A673 (cell line): ENCODE measurements around the gene P2RX3. TPM values are rescaled to one million over a fixed set of nuclear protein-coding genes. Genes with fewer than 3 reads are reported as not detected.
"Not testable (repeated sequence)": the region's sequence is repeated elsewhere in the genome, so short reads cannot be mapped to it uniquely, and the experiment has no call there.

Experiments used
- BruUV-seq: library from RNA; stranded (reverse); fragments of 400-500 nt; replicated peaks from 2 replicates; lab custom pipeline; 2021; lab: Mats Ljungman, UMichigan
- CTCF ChIA-PET: fragments of 300-600 bp; sonication (Branson Sonifier 250); formaldehyde crosslinking; loops from one replicate; lab custom pipeline; 2022; ENCODE audit warnings: antibody characterized with exemption; lab: Charles Lee
- POLR2A ChIA-PET: fragments of 300-600 bp; sonication (Branson Sonifier 250); formaldehyde crosslinking; loops from one replicate; lab custom pipeline; 2022; ENCODE audit warnings: antibody characterized with exemption; ENCODE audit not compliant: low non-redundant PET; lab: Charles Lee
- DNase-seq: peaks from one replicate; pipeline ENCODE4 v3.0.0-alpha.2; 2015; ENCODE audit warnings: low spot score
- H3K27ac ChIP-seq: fragments of 200-600 bp; sonication (generic); 2 replicates; pipeline ENCODE4 v1.5.1; 2016; ENCODE audit warnings: mixed run types, low read depth, mild to moderate bottlenecking, mixed read lengths, antibody characterized with exemption, low read length; ENCODE audit not compliant: poor library complexity, severe bottlenecking
- H3K27me3 ChIP-seq: fragments of 200-600 bp; sonication (generic); replicated peaks from 2 replicates; pipeline ENCODE4 v1.6.1; 2017; ENCODE audit warnings: mixed run types, low read depth, mild to moderate bottlenecking, mixed read lengths, antibody characterized with exemption, low read length; ENCODE audit not compliant: insufficient read depth, poor library complexity
- H3K36me3 ChIP-seq: fragments of 200-600 bp; sonication (generic); 2 replicates; pipeline ENCODE4 v1.6.1; 2016; ENCODE audit warnings: mixed run types, mild to moderate bottlenecking, mixed read lengths, antibody characterized with exemption, low read length; ENCODE audit not compliant: insufficient read depth, poor library complexity, severe bottlenecking
- H3K4me1 ChIP-seq: fragments of 200-600 bp; sonication (generic); 2 replicates; pipeline ENCODE4 v1.6.1; 2017; ENCODE audit warnings: mixed run types, mild to moderate bottlenecking, mixed read lengths, antibody characterized with exemption, low read length; ENCODE audit not compliant: insufficient read depth, poor library complexity, severe bottlenecking
- H3K4me3 ChIP-seq: fragments of 200-600 bp; sonication (generic); 2 replicates; pipeline ENCODE4 v1.5.1; 2016; ENCODE audit warnings: low read depth, mixed run types, mild to moderate bottlenecking, mixed read lengths, low read length; ENCODE audit not compliant: poor library complexity, severe bottlenecking
- H3K9me3 ChIP-seq: fragments of 200-600 bp; sonication (generic); 2 replicates; pipeline ENCODE4 v1.6.1; 2016; ENCODE audit warnings: mixed run types, low read depth, mild to moderate bottlenecking, mixed read lengths, antibody characterized with exemption, low read length; ENCODE audit not compliant: poor library complexity, severe bottlenecking
- CTCF ChIP-seq: fragments of 300-800, 200-600 bp; sonication (generic); conservative IDR thresholded peaks from 2 replicates; pipeline ENCODE4 v1.5.1; 2017; ENCODE audit warnings: low read depth, mild to moderate bottlenecking, antibody characterized with exemption, low read length, moderate library complexity, mixed read lengths
- EZH2 ChIP-seq: fragments of 200-600 bp; sonication (generic); IDR thresholded peaks from 2 replicates; pipeline ENCODE4 v1.6.1; 2017; ENCODE audit warnings: borderline replicate concordance, low read depth, mild to moderate bottlenecking, mixed read lengths, antibody characterized with exemption, low read length; ENCODE audit not compliant: poor library complexity, severe bottlenecking
- intact Hi-C: fragments of 100-400 bp; cut with micrococcal nuclease; formaldehyde crosslinking; loops from one replicate; pipeline ENCODE4 v1.10.0; 2022; ENCODE audit not compliant: unreplicated experiment
- total RNA-seq: library from RNA; stranded (reverse); gene quantifications from 2 replicates; pipeline ENCODE4 v1.2.3, GENCODE V29; 2021

P2RX3 gene
- total RNA-seq, 1 experiment from 2014 or later = not detected

GRCh38 chr11:57335023-57335342 is 3.2 kb upstream of the P2RX3 start:
- Histone ChIP-seq H3K27ac (peak overlapping the region; percentile 93), H3K9me3 (no peaks in the 10 kb centered on the region), H3K4me1 (peaks cover 11% of the 10 kb centered on the region), H3K36me3 (peaks cover 47% of the 10 kb centered on the region), H3K4me3 (peak overlapping the region; percentile 86), H3K27me3 (no peaks in the 10 kb centered on the region)
- intact Hi-C loops = loop anchor here (1.0 to 5.0 kb wide), 2 partner anchors 10 to 332 kb away; partner anchors contain the start of gene ZDHHC5
- POLR2A ChIA-PET = no interaction called here
- BruUV-seq = no TSS peak
- CTCF ChIA-PET = interaction anchor here (2.1 kb wide), 1 partner anchor 11 kb away, joined by 5 read pairs; no protein-coding TSS in a partner anchor
- TF ChIP-seq EZH2 (no peak), CTCF (no peak)
- no peak for DNase-seq

- Histone ChIP-seq H3K4me3 (peak within 1 kb of the TSS; percentile 86), H3K9me3 (no peaks in the 10 kb centered on the region), H3K27ac (peak within 1 kb of the TSS; percentile 93), H3K4me1 (peaks cover 11% of the 10 kb centered on the region), H3K27me3 (no peaks in the 10 kb centered on the region), H3K36me3 (peaks cover 41% of the 10 kb centered on the region)
- ChIA-PET CTCF (interaction anchor here (0.7 to 2.1 kb wide), 2 partner anchors 10 kb away, joined by 4 to 5 read pairs; no protein-coding TSS in a partner anchor), POLR2A (interaction anchor here (0.5 kb wide), 1 partner anchor 11 kb away, joined by 4 read pairs; no protein-coding TSS in a partner anchor)
- no TSS peak for BruUV-seq
- no peak for TF ChIP-seq EZH2
- TF ChIP-seq CTCF = no peak; the same call in 1 of the 2 replicates
- intact Hi-C loops = loop anchor here (1.0 to 5.0 kb wide), 2 partner anchors 10 to 332 kb away; partner anchors contain the start of gene ZDHHC5
- peak; percentile 97 for DNase-seq
These were observed 2.6 kb upstream of the P2RX3 start, which contains the start of gene SSRP1 for GRCh38 chr11:57335343-57336110. TSS of gene SSRP1 (minus strand) at chr11:57335892. CDS start at chr11:57335121, 771 bp downstream.

GRCh38 chr11:57336111-57336666 is 2.0 kb upstream of the P2RX3 start:
- H3K36me3 ChIP-seq = peaks cover 35% of the 10 kb centered on the region
- intact Hi-C loops = loop anchor here (5.0 kb wide), 1 partner anchor 331 kb away; the partner anchor contains the start of gene ZDHHC5
- TF ChIP-seq EZH2 (no peak), CTCF (no peak)
- DNase-seq = no peak
- H3K4me1 ChIP-seq = peaks cover 11% of the 10 kb centered on the region
- CTCF ChIA-PET = interaction anchor here (0.7 to 2.1 kb wide), 2 partner anchors 10 to 11 kb away, joined by 4 to 5 read pairs; no protein-coding TSS in a partner anchor
- H3K4me3 ChIP-seq = peak overlapping the region; percentile 86
- POLR2A ChIA-PET = interaction anchor here (0.5 kb wide), 1 partner anchor 12 kb away, joined by 4 read pairs; no protein-coding TSS in a partner anchor
- BruUV-seq = TSS peak; percentile 99
- no peaks in the 10 kb centered on the region for H3K9me3 ChIP-seq
- no peaks in the 10 kb centered on the region for H3K27me3 ChIP-seq
- H3K27ac ChIP-seq = peak overlapping the region; percentile 93

- BruUV-seq, POLR2A ChIA-PET, H3K4me3 ChIP-seq, H3K9me3 ChIP-seq, DNase-seq, H3K27me3 ChIP-seq: not testable (repeated sequence)
- intact Hi-C loops = loop anchor here (5.0 kb wide), 1 partner anchor 330 kb away; the partner anchor contains the start of gene ZDHHC5
- H3K27ac ChIP-seq = peak overlapping the region; percentile 93
- H3K4me1 ChIP-seq = peaks cover 11% of the 10 kb centered on the region
- peaks cover 28% of the 10 kb centered on the region for H3K36me3 ChIP-seq
- CTCF ChIA-PET = interaction anchor here (2.1 kb wide), 1 partner anchor 9 kb away, joined by 5 read pairs; no protein-coding TSS in a partner anchor
These were observed 1.3 kb upstream of the P2RX3 start for GRCh38 chr11:57336856-57337255.
